Neuronal stem cell (in vitro differentiated cells): ENCODE results near the gene NTSR1.

ENCODE experiments used
- DNase-seq: peaks from one replicate; pipeline ENCODE4 v3.0.0-alpha.2; 2013; ENCODE audit warnings: low spot score
- H2AFZ ChIP-seq: one replicate; pipeline ENCODE4 v1.6.1; 2013; ENCODE audit warnings: mild to moderate bottlenecking, low read length, inconsistent platforms
- H2AK5ac ChIP-seq: 2 replicates; pipeline ENCODE4 v1.6.1; 2013; ENCODE audit warnings: low read depth, mild to moderate bottlenecking, inconsistent platforms, low read length, moderate library complexity, mixed read lengths
- H2BK120ac ChIP-seq: 2 replicates; pipeline ENCODE4 v1.6.1; 2013; ENCODE audit warnings: low read depth, mild to moderate bottlenecking, inconsistent platforms, low read length, moderate library complexity, mixed read lengths
- H2BK12ac ChIP-seq: one replicate; pipeline ENCODE4 v1.6.1; 2013; ENCODE audit warnings: low read length, inconsistent platforms
- H2BK15ac ChIP-seq: 2 replicates; pipeline ENCODE4 v1.6.1; 2013; ENCODE audit warnings: mild to moderate bottlenecking, low read length, inconsistent platforms, mixed read lengths
- H2BK5ac ChIP-seq: one replicate; pipeline ENCODE4 v1.6.1; 2013; ENCODE audit warnings: inconsistent platforms, mild to moderate bottlenecking, low read length, moderate library complexity
- H3K14ac ChIP-seq: one replicate; pipeline ENCODE4 v1.6.1; 2013; ENCODE audit warnings: low read length, inconsistent platforms
- H3K18ac ChIP-seq: 2 replicates; pipeline ENCODE4 v1.6.1; 2013; ENCODE audit warnings: low read length, inconsistent platforms
- H3K23ac ChIP-seq: 2 replicates; pipeline ENCODE4 v1.6.1; 2013; ENCODE audit warnings: low read depth, mild to moderate bottlenecking, mixed read lengths, low read length, inconsistent platforms; ENCODE audit not compliant: poor library complexity
- H3K27ac ChIP-seq: replicated peaks from 3 replicates; pipeline ENCODE4 v1.5.1; 2013; ENCODE audit warnings: low read length, inconsistent platforms
- H3K27me3 ChIP-seq, 3 experiments: 2 replicates each; pipeline ENCODE4 v1.6.1; 2013; ENCODE audit warnings: low read length in 3 of 3, mild to moderate bottlenecking in 2 of 3, inconsistent platforms in 1 of 3, low read depth in 1 of 3, mixed read lengths in 1 of 3, moderate library complexity in 1 of 3; ENCODE audit not compliant: control insufficient read depth in 3 of 3, insufficient read depth in 3 of 3
- H3K36me3 ChIP-seq, 2 donors: replicated peaks in 1 of 2; 2 replicates each; pipeline ENCODE4 v1.6.1; 2013; ENCODE audit warnings: low read length in 2 of 2; ENCODE audit not compliant: control insufficient read depth in 2 of 2, insufficient read depth in 2 of 2
- H3K4ac ChIP-seq: 2 replicates; pipeline ENCODE4 v1.6.1; 2013; ENCODE audit warnings: inconsistent platforms, mild to moderate bottlenecking, low read length, moderate library complexity
- H3K4me1 ChIP-seq, 2 donors: 1 replicate in 1 of 2; 2 replicates in 1 of 2; pipeline ENCODE4 v1.6.1; 2013; ENCODE audit warnings: low read length in 2 of 2, low read depth in 1 of 2; ENCODE audit not compliant: control insufficient read depth in 2 of 2, insufficient read depth in 1 of 2
- H3K4me2 ChIP-seq: one replicate; pipeline ENCODE4 v1.6.1; 2013; ENCODE audit warnings: mild to moderate bottlenecking, low read length, inconsistent platforms; ENCODE audit not compliant: insufficient read depth, poor library complexity, severe bottlenecking
- H3K4me3 ChIP-seq, 2 donors: 2 replicates each; pipeline ENCODE4 v1.5.1; 2013; ENCODE audit warnings: low read length in 2 of 2, mild to moderate bottlenecking in 2 of 2, inconsistent platforms in 1 of 2, moderate library complexity in 1 of 2
- H3K79me1 ChIP-seq: one replicate; pipeline ENCODE4 v1.6.1; 2013; ENCODE audit warnings: low read depth, mild to moderate bottlenecking, inconsistent platforms, low read length, moderate library complexity
- H3K9ac ChIP-seq: one replicate; pipeline ENCODE4 v1.6.1; 2013; ENCODE audit warnings: mild to moderate bottlenecking, low read depth, low read length, inconsistent platforms; ENCODE audit not compliant: poor library complexity
- H3K9me3 ChIP-seq, 2 donors: replicated peaks in 1 of 2; 2 replicates each; pipeline versions ENCODE3 to v1.6.1; 2013; ENCODE audit warnings: low read length in 2 of 2, mild to moderate bottlenecking in 2 of 2, inconsistent platforms in 1 of 2, low read depth in 1 of 2, mixed read lengths in 1 of 2, moderate library complexity in 1 of 2; ENCODE audit not compliant: control insufficient read depth in 2 of 2, insufficient read depth in 1 of 2
- H4K8ac ChIP-seq: one replicate; pipeline ENCODE4 v1.6.1; 2013; ENCODE audit warnings: low read depth, mild to moderate bottlenecking, inconsistent platforms, low read length, moderate library complexity
- H4K91ac ChIP-seq: one replicate; pipeline ENCODE4 v1.6.1; 2013; ENCODE audit warnings: low read length, low read depth, mild to moderate bottlenecking, inconsistent platforms; ENCODE audit not compliant: poor library complexity
- WGBS, 2 donors: extraction: QIAGEN DNeasy Blood & Tissue Kit; methylation state at CpG; one replicate each; pipeline ENCODE4 v1.1.7; 2013; ENCODE audit warnings: missing lambda C conversion rate in 2 of 2, mixed read lengths in 1 of 2; ENCODE audit not compliant: insufficient read length in 2 of 2, insufficient replicate concordance in 1 of 2; ENCODE audit errors: extremely low coverage in 2 of 2; 5-methylcytosine and 5-hydroxymethylcytosine counted together

NTSR1 gene

GRCh38 chr20:62745279-62745951, 36.8 kb downstream of the NTSR1 start:
- no peak for DNase-seq
- no peak overlapping the region for H3K9ac ChIP-seq
- H2BK15ac ChIP-seq = no peak overlapping the region
- peaks cover 5 to 17% of the 10 kb centered on the region in 2 donors for H3K4me1 ChIP-seq
- peaks cover 3% of the 10 kb centered on the region for H3K79me1 ChIP-seq
- no peaks in the 10 kb centered on the region for H3K36me3 ChIP-seq
- peaks cover 0 to 1% of the 10 kb centered on the region in 2 donors for H3K9me3 ChIP-seq
- H2BK5ac ChIP-seq = peak overlapping the region; percentile 39
- no peak overlapping the region for H3K4me3 ChIP-seq
- H2AFZ ChIP-seq = no peak overlapping the region
- no peak overlapping the region for H4K8ac ChIP-seq
- H3K27me3 ChIP-seq = peaks cover 0 to 6% (median 0%) of the 10 kb centered on the region in 3 experiments
- H3K4me2 ChIP-seq = no peak overlapping the region
- H3K14ac ChIP-seq = peak overlapping the region; percentile 47
- H3K27ac ChIP-seq = no peak overlapping the region
- H3K23ac ChIP-seq = no peak overlapping the region
- no CpG with 5 or more reads among the region's 11 CpGs for WGBS, 2 donors
- no peak overlapping the region for H2BK12ac ChIP-seq
- no peak overlapping the region for H4K91ac ChIP-seq
- peak overlapping the region; percentile 92 for H2AK5ac ChIP-seq
- no peak overlapping the region for H3K18ac ChIP-seq
- no peak overlapping the region for H2BK120ac ChIP-seq
- no peak overlapping the region for H3K4ac ChIP-seq

GRCh38 chr20:62745952-62746288, 37.3 kb downstream of the NTSR1 start:
- no peak overlapping the region for H4K8ac ChIP-seq
- no peak overlapping the region for H3K23ac ChIP-seq
- WGBS, 2 donors = no CpG with 5 or more reads among the region's 9 CpGs
- no peak overlapping the region for H3K18ac ChIP-seq
- no peak overlapping the region for H3K9ac ChIP-seq
- peaks cover under 1 to 14% of the 10 kb centered on the region in 2 donors for H3K4me1 ChIP-seq
- H2BK15ac ChIP-seq = no peak overlapping the region
- H3K36me3 ChIP-seq = no peaks in the 10 kb centered on the region
- peak overlapping the region; percentile 39 for H2BK5ac ChIP-seq
- H2AFZ ChIP-seq = no peak overlapping the region
- H3K79me1 ChIP-seq = peaks cover 3% of the 10 kb centered on the region
- H2BK120ac ChIP-seq = no peak overlapping the region
- H2BK12ac ChIP-seq = no peak overlapping the region
- no peak overlapping the region for H3K27ac ChIP-seq
- H2AK5ac ChIP-seq = peak overlapping the region; percentile 92
- no peak overlapping the region for H3K4me3 ChIP-seq
- peaks cover 0 to 1% of the 10 kb centered on the region in 2 donors for H3K9me3 ChIP-seq
- peaks cover 0 to 6% (median 0%) of the 10 kb centered on the region in 3 experiments for H3K27me3 ChIP-seq
- DNase-seq = no peak
- H3K14ac ChIP-seq = peak overlapping the region; percentile 47
- no peak overlapping the region for H3K4ac ChIP-seq
- H3K4me2 ChIP-seq = no peak overlapping the region
- no peak overlapping the region for H4K91ac ChIP-seq

GRCh38 chr20:62748311-62748710, 39.7 kb downstream of the NTSR1 start:
- no peaks in the 10 kb centered on the region for H3K36me3 ChIP-seq
- no peak overlapping the region for H2BK120ac ChIP-seq
- peaks cover 3 to 17% of the 10 kb centered on the region in 2 donors for H3K4me1 ChIP-seq
- peaks cover 0 to 12% (median 0%) of the 10 kb centered on the region in 3 experiments for H3K27me3 ChIP-seq
- H4K91ac ChIP-seq = no peak overlapping the region
- H2BK15ac ChIP-seq = no peak overlapping the region
- no peak overlapping the region for H3K4me2 ChIP-seq
- no peak overlapping the region for H4K8ac ChIP-seq
- no peak overlapping the region for H2AK5ac ChIP-seq
- H3K79me1 ChIP-seq = peaks cover 3% of the 10 kb centered on the region
- WGBS, 2 donors = no CpG with 5 or more reads among the region's 2 CpGs
- no peak for DNase-seq
- H3K23ac ChIP-seq = no peak overlapping the region
- no peak overlapping the region for H2BK5ac ChIP-seq
- no peak overlapping the region for H3K18ac ChIP-seq
- no peak overlapping the region for H3K4me3 ChIP-seq
- no peak overlapping the region for H3K9ac ChIP-seq
- H3K14ac ChIP-seq = no peak overlapping the region
- no peak overlapping the region for H2AFZ ChIP-seq
- H2BK12ac ChIP-seq = no peak overlapping the region
- no peak overlapping the region for H3K27ac ChIP-seq
- H3K4ac ChIP-seq = no peak overlapping the region
- H3K9me3 ChIP-seq = peaks cover 0 to 1% of the 10 kb centered on the region in 2 donors

GRCh38 chr20:62749851-62750445, 41.3 kb downstream of the NTSR1 start:
- Histone ChIP-seq H2BK15ac (no peak overlapping the region), H3K27me3 (peaks cover 0 to 15% (median 0%) of the 10 kb centered on the region in 3 experiments), H3K9ac (no peak overlapping the region), H2AK5ac (peak overlapping the region; percentile 14), H2BK5ac (peak overlapping the region; percentile 55), H4K8ac (no peak overlapping the region), H4K91ac (no peak overlapping the region), H3K27ac (no peak overlapping the region), H3K4ac (no peak overlapping the region), H3K79me1 (peaks cover 3% of the 10 kb centered on the region), H3K18ac (peak overlapping the region; percentile 19), H2BK12ac (no peak overlapping the region), H3K4me1 (peaks cover 3 to 10% of the 10 kb centered on the region in 2 donors), H3K4me3 (no peak overlapping the region), H2AFZ (no peak overlapping the region), H3K14ac (no peak overlapping the region), H3K36me3 (no peaks in the 10 kb centered on the region), H3K9me3 (peaks cover 0 to 1% of the 10 kb centered on the region in 2 donors), H2BK120ac (no peak overlapping the region), H3K23ac (no peak overlapping the region), H3K4me2 (no peak overlapping the region)
- no CpG with 5 or more reads among the region's 27 CpGs for WGBS, 2 donors
- DNase-seq = no peak
